Glomerular visceral epithelial cell (primary cell): ENCODE results near the gene BOC.
A peak's percentile ranks its signal among the peaks of the same experiment; 100 is the strongest.

ENCODE experiments used
- DNase-seq: peaks from one replicate; pipeline ENCODE4 v3.0.0-alpha.2; 2016; ENCODE audit errors: extremely low spot score

Gene BOC

GRCh38 chr3:113185194-113185835 lies 26.0 kb upstream of the BOC start:
- DNase-seq: no peak

GRCh38 chr3:113186566-113186965 lies 24.8 kb upstream of the BOC start:
- no peak for DNase-seq

- DNase-seq: peak; percentile 11
These were observed 18.1 kb upstream of the BOC start for GRCh38 chr3:113193288-113193687.

GRCh38 chr3:113193719-113194118 lies 17.6 kb upstream of the BOC start:
- peak; percentile 5 for DNase-seq

- DNase-seq: no peak
These were observed 16.4 kb upstream of the BOC start for GRCh38 chr3:113194823-113195401.

- DNase-seq: no peak
These were observed 11.0 kb upstream of the BOC start for GRCh38 chr3:113200351-113200750.

- no peak for DNase-seq
These were observed 10.4 kb upstream of the BOC start for GRCh38 chr3:113200946-113201345.

GRCh38 chr3:113204371-113204770 lies 7.0 kb upstream of the BOC start:
- no peak for DNase-seq

- DNase-seq: no peak
These were observed 5.9 kb upstream of the BOC start for GRCh38 chr3:113205481-113205880.

- no peak for DNase-seq
These were observed 590 bp upstream of the BOC start for GRCh38 chr3:113210604-113211329.

GRCh38 chr3:113212150-113212843 lies 940 bp downstream of the BOC start:
- peak; percentile 14 for DNase-seq

GRCh38 chr3:113212844-113213375 lies 1.6 kb downstream of the BOC start:
- DNase-seq: no peak

GRCh38 chr3:113213896-113214587 lies 2.7 kb downstream of the BOC start:
- DNase-seq: no peak

- DNase-seq: no peak
These were observed 3.7 kb downstream of the BOC start for GRCh38 chr3:113214917-113215595.

GRCh38 chr3:113216393-113216792 lies 5.0 kb downstream of the BOC start:
- DNase-seq: no peak

GRCh38 chr3:113218011-113218680 lies 6.8 kb downstream of the BOC start:
- DNase-seq: no peak

GRCh38 chr3:113218681-113219045 lies 7.3 kb downstream of the BOC start:
- no peak for DNase-seq

- DNase-seq: no peak
These were observed 8.4 kb downstream of the BOC start for GRCh38 chr3:113219605-113220300.

GRCh38 chr3:113220721-113221120 lies 9.4 kb downstream of the BOC start:
- no peak for DNase-seq

GRCh38 chr3:113221721-113222257 lies 10.4 kb downstream of the BOC start:
- DNase-seq: no peak
